ENCODE data around the gene TMEM167B.

DNA sequence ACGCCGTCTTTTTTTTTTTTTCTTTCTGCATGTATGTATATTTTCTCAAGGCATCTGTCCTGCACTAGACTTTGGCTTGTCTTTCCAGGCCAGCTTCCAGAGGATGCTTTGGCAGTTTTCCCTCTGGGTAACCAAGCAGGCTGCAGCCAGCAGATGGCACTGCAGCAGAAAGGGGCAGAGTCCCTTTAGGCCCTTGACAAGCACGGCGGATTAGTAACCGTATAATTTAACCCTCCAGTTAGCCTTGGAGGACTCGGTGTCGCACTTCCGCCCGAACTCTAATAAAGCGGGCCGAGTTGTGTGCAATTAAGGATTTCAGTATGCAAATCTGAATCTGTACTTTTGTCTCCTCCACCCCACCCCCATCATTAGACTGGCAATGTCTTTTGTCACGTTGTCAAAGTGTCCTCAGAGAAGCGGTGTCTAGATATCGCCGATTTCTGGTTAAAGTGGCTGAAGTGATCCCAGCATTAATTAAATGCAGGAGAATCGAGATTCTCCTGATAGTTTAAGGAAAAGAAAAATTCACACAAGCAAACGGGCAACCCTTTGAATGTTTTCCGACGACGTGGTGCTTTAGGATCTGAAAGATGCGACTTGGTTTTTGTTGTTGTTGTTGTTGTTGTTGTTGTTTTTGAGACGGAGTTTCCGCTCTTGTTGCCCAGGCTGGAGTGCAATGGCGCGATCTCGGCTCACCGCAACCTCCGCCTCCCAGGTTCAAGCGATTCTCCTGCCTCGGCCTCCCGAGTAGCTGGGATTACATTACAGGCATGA, 1.1 kb upstream of the TMEM167B start:
- TF ChIP-seq POLR2AphosphoS5 (IDR thresholded peaks at IDR 0.05; ENCODE audit: low read depth) = no peak
- TF ChIP-seq, protein P1, sequence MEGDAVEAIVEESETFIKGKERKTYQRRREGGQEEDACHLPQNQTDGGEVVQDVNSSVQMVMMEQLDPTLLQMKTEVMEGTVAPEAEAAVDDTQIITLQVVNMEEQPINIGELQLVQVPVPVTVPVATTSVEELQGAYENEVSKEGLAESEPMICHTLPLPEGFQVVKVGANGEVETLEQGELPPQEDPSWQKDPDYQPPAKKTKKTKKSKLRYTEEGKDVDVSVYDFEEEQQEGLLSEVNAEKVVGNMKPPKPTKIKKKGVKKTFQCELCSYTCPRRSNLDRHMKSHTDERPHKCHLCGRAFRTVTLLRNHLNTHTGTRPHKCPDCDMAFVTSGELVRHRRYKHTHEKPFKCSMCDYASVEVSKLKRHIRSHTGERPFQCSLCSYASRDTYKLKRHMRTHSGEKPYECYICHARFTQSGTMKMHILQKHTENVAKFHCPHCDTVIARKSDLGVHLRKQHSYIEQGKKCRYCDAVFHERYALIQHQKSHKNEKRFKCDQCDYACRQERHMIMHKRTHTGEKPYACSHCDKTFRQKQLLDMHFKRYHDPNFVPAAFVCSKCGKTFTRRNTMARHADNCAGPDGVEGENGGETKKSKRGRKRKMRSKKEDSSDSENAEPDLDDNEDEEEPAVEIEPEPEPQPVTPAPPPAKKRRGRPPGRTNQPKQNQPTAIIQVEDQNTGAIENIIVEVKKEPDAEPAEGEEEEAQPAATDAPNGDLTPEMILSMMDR (IDR thresholded peaks at IDR 0.05; ENCODE audit: insufficient read depth, low read length) = no peak
- TF ChIP-seq, protein P2, sequence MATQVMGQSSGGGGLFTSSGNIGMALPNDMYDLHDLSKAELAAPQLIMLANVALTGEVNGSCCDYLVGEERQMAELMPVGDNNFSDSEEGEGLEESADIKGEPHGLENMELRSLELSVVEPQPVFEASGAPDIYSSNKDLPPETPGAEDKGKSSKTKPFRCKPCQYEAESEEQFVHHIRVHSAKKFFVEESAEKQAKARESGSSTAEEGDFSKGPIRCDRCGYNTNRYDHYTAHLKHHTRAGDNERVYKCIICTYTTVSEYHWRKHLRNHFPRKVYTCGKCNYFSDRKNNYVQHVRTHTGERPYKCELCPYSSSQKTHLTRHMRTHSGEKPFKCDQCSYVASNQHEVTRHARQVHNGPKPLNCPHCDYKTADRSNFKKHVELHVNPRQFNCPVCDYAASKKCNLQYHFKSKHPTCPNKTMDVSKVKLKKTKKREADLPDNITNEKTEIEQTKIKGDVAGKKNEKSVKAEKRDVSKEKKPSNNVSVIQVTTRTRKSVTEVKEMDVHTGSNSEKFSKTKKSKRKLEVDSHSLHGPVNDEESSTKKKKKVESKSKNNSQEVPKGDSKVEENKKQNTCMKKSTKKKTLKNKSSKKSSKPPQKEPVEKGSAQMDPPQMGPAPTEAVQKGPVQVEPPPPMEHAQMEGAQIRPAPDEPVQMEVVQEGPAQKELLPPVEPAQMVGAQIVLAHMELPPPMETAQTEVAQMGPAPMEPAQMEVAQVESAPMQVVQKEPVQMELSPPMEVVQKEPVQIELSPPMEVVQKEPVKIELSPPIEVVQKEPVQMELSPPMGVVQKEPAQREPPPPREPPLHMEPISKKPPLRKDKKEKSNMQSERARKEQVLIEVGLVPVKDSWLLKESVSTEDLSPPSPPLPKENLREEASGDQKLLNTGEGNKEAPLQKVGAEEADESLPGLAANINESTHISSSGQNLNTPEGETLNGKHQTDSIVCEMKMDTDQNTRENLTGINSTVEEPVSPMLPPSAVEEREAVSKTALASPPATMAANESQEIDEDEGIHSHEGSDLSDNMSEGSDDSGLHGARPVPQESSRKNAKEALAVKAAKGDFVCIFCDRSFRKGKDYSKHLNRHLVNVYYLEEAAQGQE (IDR thresholded peaks at IDR 0.05; ENCODE audit: insufficient replicate concordance, low read depth) = no peak

Measured in HL-60 (cell line).